Measurements from ENCODE around the gene ASB3.

DNA sequence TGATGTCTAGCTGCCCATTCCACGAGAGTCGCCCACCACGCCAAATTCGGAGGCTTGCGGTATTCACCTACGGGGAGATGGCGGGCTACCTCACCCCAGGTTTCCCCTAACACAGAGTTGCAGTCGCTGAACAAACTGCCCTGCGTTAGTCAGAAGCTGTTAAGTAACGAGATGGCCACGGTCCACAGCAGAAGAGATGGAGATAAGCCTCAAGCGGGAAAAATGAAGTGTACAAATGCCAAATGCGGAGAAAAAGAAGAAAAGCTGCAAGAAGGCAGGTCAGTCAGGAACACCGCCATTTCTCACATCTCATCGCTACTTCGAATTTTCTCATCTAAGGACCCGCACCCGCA is 425 bp downstream of the ASB3 start:
- no peak for TF ChIP-seq CTCF (IDR thresholded peaks at IDR 0.05)
- TF ChIP-seq POLR2A (IDR thresholded peaks at IDR 0.05) = no peak
